ENCODE measurements around the gene PLA2G10. TPM values are rescaled to one million over a fixed set of nuclear protein-coding genes. Genes with fewer than 3 reads are reported as not detected.

Gene PLA2G10
- total and polyA plus RNA-seq, 2 of the 13 experiments (the other 11 are each of a cell fraction or from before 2014, with no cell fraction given), result not detected

GRCh38 chr16:14629612-14629918 is 64.5 kb downstream of the PLA2G10 start (continued):
- 0 out of 2 replicates have a peak, but pooled peaks have one; percentile 69 for TF ChIP-seq ZBTB37 (CRISPR knock-in tag; IDR thresholded peaks at IDR 0.05)
- TF ChIP-seq, protein P1, sequence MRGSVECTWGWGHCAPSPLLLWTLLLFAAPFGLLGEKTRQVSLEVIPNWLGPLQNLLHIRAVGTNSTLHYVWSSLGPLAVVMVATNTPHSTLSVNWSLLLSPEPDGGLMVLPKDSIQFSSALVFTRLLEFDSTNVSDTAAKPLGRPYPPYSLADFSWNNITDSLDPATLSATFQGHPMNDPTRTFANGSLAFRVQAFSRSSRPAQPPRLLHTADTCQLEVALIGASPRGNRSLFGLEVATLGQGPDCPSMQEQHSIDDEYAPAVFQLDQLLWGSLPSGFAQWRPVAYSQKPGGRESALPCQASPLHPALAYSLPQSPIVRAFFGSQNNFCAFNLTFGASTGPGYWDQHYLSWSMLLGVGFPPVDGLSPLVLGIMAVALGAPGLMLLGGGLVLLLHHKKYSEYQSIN (CRISPR knock-in tag; IDR thresholded peaks at IDR 0.05; ENCODE audit: borderline replicate concordance), result peak; percentile 74; the same call in 1 of the 2 replicates
- TF ChIP-seq ZFP1 (CRISPR knock-in tag; IDR thresholded peaks at IDR 0.05), result no peak
- no peak; the same call in 1 of the 2 replicates for TF ChIP-seq ARHGAP35 (CRISPR knock-in tag; IDR thresholded peaks at IDR 0.05; ENCODE audit: borderline replicate concordance)
- TF ChIP-seq NCOA2 (CRISPR knock-in tag; IDR thresholded peaks at IDR 0.05), result 0 out of 2 replicates have a peak, but pooled peaks have one; percentile 7
- no peak for TF ChIP-seq SP5 (CRISPR knock-in tag; IDR thresholded peaks at IDR 0.05; ENCODE audit: borderline replicate concordance, low read depth)
- TF ChIP-seq ZNF589 (CRISPR knock-in tag; conservative IDR thresholded peaks at IDR 0.05), result 0 out of 2 replicates have a peak, but pooled peaks have one; percentile 46
- TF ChIP-seq, protein P2, sequence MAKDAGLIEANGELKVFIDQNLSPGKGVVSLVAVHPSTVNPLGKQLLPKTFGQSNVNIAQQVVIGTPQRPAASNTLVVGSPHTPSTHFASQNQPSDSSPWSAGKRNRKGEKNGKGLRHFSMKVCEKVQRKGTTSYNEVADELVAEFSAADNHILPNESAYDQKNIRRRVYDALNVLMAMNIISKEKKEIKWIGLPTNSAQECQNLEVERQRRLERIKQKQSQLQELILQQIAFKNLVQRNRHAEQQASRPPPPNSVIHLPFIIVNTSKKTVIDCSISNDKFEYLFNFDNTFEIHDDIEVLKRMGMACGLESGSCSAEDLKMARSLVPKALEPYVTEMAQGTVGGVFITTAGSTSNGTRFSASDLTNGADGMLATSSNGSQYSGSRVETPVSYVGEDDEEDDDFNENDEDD (CRISPR knock-in tag; IDR thresholded peaks at IDR 0.05; ENCODE audit: borderline replicate concordance), result no peak
- no peak for TF ChIP-seq SAP130 (CRISPR knock-in tag; IDR thresholded peaks at IDR 0.05; ENCODE audit: low read depth)
- no peak for TF ChIP-seq ZNF570 (CRISPR knock-in tag; IDR thresholded peaks at IDR 0.05; ENCODE audit: borderline replicate concordance)
- TF ChIP-seq ZNF253 (CRISPR knock-in tag; IDR thresholded peaks at IDR 0.05; ENCODE audit: borderline replicate concordance), result peak; percentile 44; the same call in 1 of the 2 replicates
- no peak for TF ChIP-seq HIVEP1 (CRISPR knock-in tag; IDR thresholded peaks at IDR 0.05)
- TF ChIP-seq TRAFD1 (CRISPR knock-in tag; IDR thresholded peaks at IDR 0.05; ENCODE audit: borderline replicate concordance), result peak; percentile 18; the same call in 1 of the 2 replicates
- TF ChIP-seq RERE (CRISPR knock-in tag; IDR thresholded peaks at IDR 0.05; ENCODE audit: low read depth), result 0 out of 2 replicates have a peak, but pooled peaks have one; percentile 6
- no peak for TF ChIP-seq PAX8 (CRISPR knock-in tag; IDR thresholded peaks at IDR 0.05; ENCODE audit: borderline replicate concordance)
- no peak for TF ChIP-seq ZMYM3 (CRISPR knock-in tag; IDR thresholded peaks at IDR 0.05)
- TF ChIP-seq HES4 (CRISPR knock-in tag; IDR thresholded peaks at IDR 0.05; ENCODE audit: borderline replicate concordance), result no peak
- TF ChIP-seq SRF (IDR thresholded peaks at IDR 0.05; ENCODE audit: low read depth, low read length), result no peak
- peak; percentile 5; the same call in 1 of the 2 replicates for TF ChIP-seq ZKSCAN1 (IDR thresholded peaks at IDR 0.05; ENCODE audit: low read length)
- 0 out of 2 replicates have a peak, but pooled peaks have one; percentile 24 for TF ChIP-seq ZNF530 (CRISPR knock-in tag; IDR thresholded peaks at IDR 0.05; ENCODE audit: low read depth)

All from HepG2 (cell line).